Measurements from ENCODE around the gene KAZN.

The KAZN gene

GRCh38 chr1:14748151-14748550 lies 149.7 kb downstream of the KAZN start:
- DNase-seq, result no peak

- DNase-seq, result no peak
These were observed 150.5 kb downstream of the KAZN start for GRCh38 chr1:14748977-14749376.

GRCh38 chr1:14750490-14750889 lies 152.0 kb downstream of the KAZN start:
- no peak for DNase-seq

GRCh38 chr1:14755518-14756252 lies 157.2 kb downstream of the KAZN start:
- DNase-seq, result no peak

GRCh38 chr1:14756589-14757285 lies 158.3 kb downstream of the KAZN start:
- no peak for DNase-seq

- DNase-seq, result no peak
These were observed 158.8 kb downstream of the KAZN start for GRCh38 chr1:14757286-14757625.

GRCh38 chr1:14759042-14759818 lies 160.7 kb downstream of the KAZN start:
- DNase-seq, result no peak

GRCh38 chr1:14759843-14760242 lies 161.4 kb downstream of the KAZN start:
- no peak for DNase-seq

GRCh38 chr1:14760780-14761179 lies 162.3 kb downstream of the KAZN start:
- DNase-seq, result no peak

- no peak for DNase-seq
These were observed 163.0 kb downstream of the KAZN start for GRCh38 chr1:14761291-14762153.

GRCh38 chr1:14763977-14764376 lies 165.5 kb downstream of the KAZN start:
- DNase-seq, result no peak

- DNase-seq, result no peak
These were observed 167.3 kb downstream of the KAZN start for GRCh38 chr1:14765773-14766172.

- DNase-seq, result no peak
These were observed 168.6 kb downstream of the KAZN start for GRCh38 chr1:14767075-14767474.

- DNase-seq, result no peak
These were observed 170.3 kb downstream of the KAZN start for GRCh38 chr1:14768582-14769304.

GRCh38 chr1:14769486-14770274 lies 171.2 kb downstream of the KAZN start:
- no peak for DNase-seq

GRCh38 chr1:14773396-14774025 lies 175.0 kb downstream of the KAZN start:
- DNase-seq, result no peak

GRCh38 chr1:14774225-14774624 lies 175.7 kb downstream of the KAZN start:
- DNase-seq, result no peak

- no peak for DNase-seq
These were observed 176.5 kb downstream of the KAZN start for GRCh38 chr1:14774988-14775387.

GRCh38 chr1:14775434-14775833 lies 176.9 kb downstream of the KAZN start:
- DNase-seq, result no peak

Measured in stimulated activated CD4-positive, alpha-beta T cell treated with anti-CD3 and anti-CD28 coated beads, Interleukin-4, amount 100 ng/mL, for 4 hours (primary cell).